ENCODE data around the gene ZNF423.

ZNF423 gene

GRCh38 chr16:49695782-49696413, 160.0 kb downstream of the ZNF423 start:
- Histone ChIP-seq H3K36me3 (ENCODE audit: insufficient read depth, low read length) (no peaks in the 10 kb centered on the region), H4K20me1 (ENCODE audit: insufficient read depth, low read length) (no peaks in the 10 kb centered on the region), H3K4me3 (ENCODE audit: low read depth, low read length, poor library complexity, severe bottlenecking) (no peak overlapping the region), H3K9me3 (ENCODE audit: low read length) (no peaks in the 10 kb centered on the region), H3K9me2 (ENCODE audit: low read depth, low read length) (no peaks in the 10 kb centered on the region), H3K79me2 (ENCODE audit: insufficient read depth, low read length) (no peaks in the 10 kb centered on the region), H3K9ac (ENCODE audit: low read length) (no peak overlapping the region), H3K4me2 (ENCODE audit: low read length) (no peak overlapping the region), H3F3A (ENCODE audit: insufficient read depth, low read length) (no peaks in the 10 kb centered on the region), H3K27ac (ENCODE audit: low read depth, low read length, poor library complexity, severe bottlenecking) (no peak overlapping the region), H3K4me1 (ENCODE audit: insufficient read depth, low read length, severe bottlenecking) (no peaks in the 10 kb centered on the region), H2AFZ (ENCODE audit: low read length) (no peak overlapping the region), H3K27me3 (ENCODE audit: insufficient read depth, low read length) (no peaks in the 10 kb centered on the region)
- no peak for TF ChIP-seq EZH2 (IDR thresholded peaks at IDR 0.05; ENCODE audit: borderline replicate concordance, low read length)
- no peak for TF ChIP-seq CTCF (IDR thresholded peaks at IDR 0.05; ENCODE audit: low read length)

- Histone ChIP-seq H4K20me1 (ENCODE audit: insufficient read depth, low read length) (no peaks in the 10 kb centered on the region), H3K4me2 (ENCODE audit: low read length) (no peak overlapping the region), H2AFZ (ENCODE audit: low read length) (no peak overlapping the region), H3K9ac (ENCODE audit: low read length) (no peak overlapping the region), H3K9me2 (ENCODE audit: low read depth, low read length) (no peaks in the 10 kb centered on the region), H3K36me3 (ENCODE audit: insufficient read depth, low read length) (no peaks in the 10 kb centered on the region), H3K79me2 (ENCODE audit: insufficient read depth, low read length) (no peaks in the 10 kb centered on the region), H3K4me3 (ENCODE audit: low read depth, low read length, poor library complexity, severe bottlenecking) (no peak overlapping the region), H3K27ac (ENCODE audit: low read depth, low read length, poor library complexity, severe bottlenecking) (no peak overlapping the region), H3K9me3 (ENCODE audit: low read length) (no peaks in the 10 kb centered on the region), H3K27me3 (ENCODE audit: insufficient read depth, low read length) (0 out of 2 replicates have a peak, but pooled peaks cover 6% of the 10 kb centered on the region), H3F3A (ENCODE audit: insufficient read depth, low read length) (no peaks in the 10 kb centered on the region), H3K4me1 (ENCODE audit: insufficient read depth, low read length, severe bottlenecking) (no peaks in the 10 kb centered on the region)
- no peak for TF ChIP-seq CTCF (IDR thresholded peaks at IDR 0.05; ENCODE audit: low read length)
- no peak for TF ChIP-seq EZH2 (IDR thresholded peaks at IDR 0.05; ENCODE audit: borderline replicate concordance, low read length)
Observed at GRCh38 chr16:49693445-49693844, 162.5 kb downstream of the ZNF423 start.

GRCh38 chr16:49690778-49691177, 165.1 kb downstream of the ZNF423 start:
- Histone ChIP-seq H3K36me3 (ENCODE audit: insufficient read depth, low read length) (no peaks in the 10 kb centered on the region), H3K27ac (ENCODE audit: low read depth, low read length, poor library complexity, severe bottlenecking) (no peak overlapping the region), H3K27me3 (ENCODE audit: insufficient read depth, low read length) (0 out of 2 replicates have a peak, but pooled peaks cover 6% of the 10 kb centered on the region), H3K79me2 (ENCODE audit: insufficient read depth, low read length) (no peaks in the 10 kb centered on the region), H3F3A (ENCODE audit: insufficient read depth, low read length) (no peaks in the 10 kb centered on the region), H3K9me3 (ENCODE audit: low read length) (no peaks in the 10 kb centered on the region), H3K4me1 (ENCODE audit: insufficient read depth, low read length, severe bottlenecking) (no peaks in the 10 kb centered on the region), H2AFZ (ENCODE audit: low read length) (no peak overlapping the region), H4K20me1 (ENCODE audit: insufficient read depth, low read length) (no peaks in the 10 kb centered on the region), H3K9me2 (ENCODE audit: low read depth, low read length) (no peaks in the 10 kb centered on the region), H3K9ac (ENCODE audit: low read length) (no peak overlapping the region), H3K4me3 (ENCODE audit: low read depth, low read length, poor library complexity, severe bottlenecking) (no peak overlapping the region), H3K4me2 (ENCODE audit: low read length) (no peak overlapping the region)
- TF ChIP-seq CTCF (IDR thresholded peaks at IDR 0.05; ENCODE audit: low read length) (no peak), EZH2 (IDR thresholded peaks at IDR 0.05; ENCODE audit: borderline replicate concordance, low read length) (no peak)
